ENCODE data around the gene PRKACB.
"Not testable (repeated sequence)": the region's sequence is repeated elsewhere in the genome, so short reads cannot be mapped to it uniquely, and the experiment has no call there.

The PRKACB gene

DNA sequence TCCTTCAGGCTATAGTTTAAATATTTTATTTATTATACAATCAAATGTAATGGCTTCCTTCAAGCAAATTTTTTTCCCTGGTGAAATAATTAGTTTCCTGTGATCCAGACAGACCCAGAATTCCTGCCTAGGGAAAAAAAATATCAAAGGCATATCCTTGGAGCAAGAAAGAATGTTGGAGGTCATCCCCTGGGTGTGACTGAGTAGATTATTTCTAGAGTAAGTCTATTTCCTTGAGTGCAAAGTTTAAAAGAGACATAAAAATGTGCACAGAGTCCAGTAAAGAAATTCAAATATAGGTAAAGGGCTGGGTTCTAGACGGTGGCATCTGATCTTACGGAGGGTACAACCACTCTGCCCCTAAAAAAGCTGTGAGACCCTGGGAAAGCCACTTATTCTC, 125.2 kb downstream of the PRKACB start:
- DNase-seq (ENCODE audit: low read depth): no peak

DNA sequence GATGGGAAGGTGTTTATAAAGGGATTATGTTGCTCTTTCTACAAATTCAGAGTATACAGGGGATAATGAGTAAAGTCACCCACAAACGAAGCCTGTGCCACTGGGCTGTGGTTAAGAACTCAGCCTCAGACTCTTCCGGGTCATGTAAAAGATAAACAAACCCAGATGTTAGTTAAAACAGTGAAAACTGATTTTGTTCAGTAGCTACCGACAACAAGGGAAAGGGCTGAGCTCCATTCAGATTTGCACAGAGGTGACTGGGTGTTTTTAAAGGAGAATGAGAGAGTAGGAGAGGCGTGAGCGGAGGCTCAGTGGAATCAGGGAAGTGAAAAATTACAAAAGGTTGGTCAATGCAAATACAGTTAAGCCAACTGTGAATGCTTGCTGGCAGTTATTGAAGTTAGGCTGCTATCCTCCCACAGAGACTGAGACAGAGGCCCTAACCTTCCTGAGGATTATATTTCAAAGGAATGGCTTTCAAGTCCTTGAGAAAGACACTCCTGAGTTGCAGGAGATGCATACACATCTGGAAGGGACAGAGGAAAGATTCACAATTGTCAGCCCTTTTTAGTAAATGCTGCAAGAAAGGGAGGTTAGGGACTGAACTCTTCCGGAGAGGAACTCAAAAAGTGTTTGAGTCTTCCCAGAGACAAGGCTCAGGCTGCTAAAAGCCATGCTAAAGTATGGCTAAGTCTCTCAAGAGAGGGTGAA, 127.5 kb downstream of the PRKACB start:
- peak; percentile 52 for DNase-seq (ENCODE audit: low read depth)

DNA sequence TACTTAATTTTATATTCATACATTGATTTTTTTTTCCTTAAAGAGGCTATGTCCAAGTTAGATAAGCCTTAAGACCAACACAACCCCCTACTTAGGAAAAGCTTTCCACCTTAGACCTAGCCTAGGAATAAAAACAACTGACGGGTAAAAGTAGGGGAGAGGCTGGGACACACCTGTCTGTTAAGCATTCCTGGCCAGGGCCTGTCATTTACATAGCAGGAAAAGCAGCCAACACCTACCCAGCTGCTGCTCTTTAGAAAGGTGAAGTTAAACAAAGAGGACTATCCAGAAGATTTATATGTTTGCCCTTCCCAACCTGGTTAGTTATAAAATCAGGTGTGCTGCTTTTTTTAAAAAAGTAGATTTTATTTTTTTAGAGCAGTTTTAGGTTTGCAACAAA, 128.3 kb downstream of the PRKACB start:
- DNase-seq (ENCODE audit: low read depth): no peak

DNA sequence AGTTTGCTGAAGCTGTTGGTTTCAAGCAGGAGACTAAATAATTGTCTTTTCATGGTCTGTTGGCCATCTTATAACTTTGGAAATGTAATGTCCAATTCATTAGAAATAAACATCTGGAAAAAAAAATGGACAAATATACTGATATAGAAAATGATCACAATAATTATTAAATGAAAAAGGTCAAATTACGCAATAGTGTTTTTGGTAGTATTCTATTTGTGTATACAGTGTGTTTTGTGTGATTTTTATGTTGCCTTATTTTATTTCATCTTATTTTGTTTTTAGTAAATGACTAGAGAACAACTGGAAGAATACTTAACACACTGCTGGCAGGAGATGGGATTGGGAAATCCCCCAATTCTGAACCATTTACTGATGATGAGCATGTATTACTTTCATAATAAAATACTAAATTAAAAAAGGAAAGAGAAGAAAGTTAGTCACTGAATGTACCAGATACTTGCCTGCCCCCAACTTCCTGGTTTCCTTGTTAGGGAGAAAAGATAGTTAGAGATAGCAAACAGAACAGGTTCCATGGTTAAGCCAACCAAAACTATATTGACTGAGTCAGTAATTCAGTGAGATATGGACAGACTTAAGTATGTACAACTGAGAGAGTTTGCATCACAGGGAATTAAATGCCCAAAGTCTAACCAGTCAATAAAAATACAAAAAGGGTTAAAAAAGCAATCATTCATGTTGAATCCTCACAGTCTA, 133.4 kb downstream of the PRKACB start:
- DNase-seq (ENCODE audit: low read depth): no peak

DNA sequence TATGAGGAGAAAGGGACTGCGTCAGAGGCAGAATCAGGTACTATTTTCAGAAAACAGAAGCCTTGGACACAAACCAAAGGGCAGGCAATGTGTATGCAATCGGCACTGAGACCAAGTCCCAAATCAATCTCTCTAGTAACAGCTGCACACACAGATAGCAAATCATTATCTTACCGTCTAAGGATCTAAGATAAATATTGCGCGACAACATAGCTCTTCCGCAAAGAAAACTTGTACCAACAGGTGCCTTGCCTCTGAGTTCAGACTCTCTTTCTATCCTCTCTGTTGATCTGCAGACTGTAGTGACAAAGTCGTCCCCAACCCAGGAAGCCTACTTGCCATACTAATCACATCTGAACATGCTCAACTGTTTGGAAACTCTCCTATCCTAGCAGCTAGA, 134.8 kb downstream of the PRKACB start:
- no peak for DNase-seq (ENCODE audit: low read depth)

DNA sequence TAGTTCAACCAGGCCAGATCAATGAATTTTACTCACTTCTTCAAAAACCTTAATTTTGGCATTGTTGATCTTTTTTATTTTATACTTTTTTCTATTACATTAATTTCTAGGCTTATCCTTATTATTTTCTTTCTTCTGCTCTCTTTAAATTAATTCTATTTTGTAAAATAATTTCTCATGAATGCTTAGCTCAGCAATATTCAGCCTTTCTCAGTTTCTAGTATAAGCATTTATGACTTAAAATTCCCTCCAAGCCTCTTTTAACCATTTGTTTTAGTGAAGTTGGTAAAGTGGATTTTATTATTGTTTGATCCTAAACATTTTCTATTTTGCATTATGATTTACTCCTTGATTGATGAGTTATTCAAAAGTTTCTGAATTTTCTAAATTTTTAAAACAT, 136.8 kb downstream of the PRKACB start:
- no peak for DNase-seq (ENCODE audit: low read depth)

DNA sequence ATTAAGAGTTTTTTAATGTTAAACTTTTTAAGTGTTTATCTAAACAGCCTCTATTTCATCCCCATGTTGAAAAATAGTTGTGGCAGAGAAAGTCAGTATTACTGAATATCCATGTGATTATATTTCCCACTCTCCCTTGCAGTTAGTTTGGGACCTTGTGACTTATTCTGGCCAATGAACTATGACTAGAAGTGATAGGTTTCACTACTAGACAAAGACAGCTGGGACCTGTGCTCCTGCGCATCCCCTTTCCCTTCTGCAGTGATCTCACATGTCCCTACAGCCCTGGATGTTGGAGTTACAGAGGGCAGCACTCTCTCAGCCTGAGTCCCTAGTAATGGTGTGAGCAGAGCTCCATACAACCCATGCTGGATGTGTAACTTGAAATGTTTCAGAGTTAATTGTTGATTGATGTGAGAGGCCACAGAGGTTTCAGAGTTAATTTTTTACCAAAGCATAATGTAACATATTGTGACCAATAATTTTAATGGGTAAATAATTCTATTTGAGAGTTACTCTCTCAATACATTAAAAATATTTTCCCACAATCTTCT, 138.8 kb downstream of the PRKACB start:
- DNase-seq (ENCODE audit: low read depth): no peak

DNA sequence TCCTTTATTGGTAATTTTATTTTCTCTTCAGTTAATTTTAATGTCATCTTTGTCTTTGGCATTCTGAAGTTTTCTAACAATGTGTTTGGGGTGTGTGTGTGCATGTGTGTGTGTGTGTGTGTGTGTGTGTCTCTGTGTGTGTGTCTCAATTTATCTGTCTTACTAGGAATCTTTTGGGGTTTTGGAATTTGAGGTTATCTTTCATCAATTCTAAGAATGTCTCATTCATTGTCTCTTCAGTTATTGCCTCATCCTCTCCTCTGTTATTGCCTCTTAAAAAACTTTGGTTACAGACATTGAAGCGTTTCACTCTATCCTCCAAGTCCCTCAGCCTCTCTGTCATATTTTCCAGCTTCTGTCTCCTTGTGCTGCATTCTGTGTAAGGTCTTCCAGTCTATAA, 139.3 kb downstream of the PRKACB start:
- no peak for DNase-seq (ENCODE audit: low read depth)

DNA sequence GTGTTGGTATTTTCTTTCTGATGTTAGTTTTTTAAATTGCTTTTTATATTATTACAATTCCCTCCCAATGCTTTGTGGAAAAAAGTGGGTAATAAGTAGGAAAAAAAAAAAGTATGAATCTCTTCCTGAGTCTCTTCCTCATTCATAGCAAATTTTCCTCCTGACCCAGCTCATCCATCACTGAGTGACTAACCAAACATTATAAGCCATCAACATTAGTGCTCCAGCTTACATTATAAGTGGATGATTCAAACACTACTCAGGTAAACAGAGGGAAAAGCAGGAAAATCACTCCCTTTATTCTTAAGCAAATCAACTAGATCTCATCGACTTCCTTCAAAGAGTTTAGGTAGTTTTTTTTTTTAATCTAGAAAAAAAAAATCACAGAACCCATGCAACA, 142.0 kb downstream of the PRKACB start:
- peak; percentile 84 for DNase-seq (ENCODE audit: low read depth)

DNA sequence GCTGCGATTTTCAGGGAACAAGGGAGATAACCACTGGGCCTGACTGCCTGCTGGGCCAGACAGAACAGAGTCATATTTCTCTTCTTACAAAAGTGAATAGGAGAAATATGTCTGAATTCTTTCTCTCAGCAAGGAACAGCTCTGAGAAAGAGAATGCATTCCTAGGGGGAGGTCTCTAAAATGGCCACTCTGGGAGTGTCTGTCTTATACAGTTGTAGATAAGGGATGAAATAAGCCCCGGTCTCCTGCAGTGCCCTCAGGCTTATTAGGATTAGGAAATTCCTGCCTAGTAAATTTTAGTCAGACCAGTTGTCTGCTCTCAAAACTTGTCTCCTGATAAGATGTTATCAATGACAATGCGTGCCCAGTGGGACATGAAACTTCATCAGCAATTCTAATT, 143.3 kb downstream of the PRKACB start:
- DNase-seq (ENCODE audit: low read depth): not testable (repeated sequence)

Data from ELR (cell line).